Loucy (cell line): Measurements from ENCODE around the gene GULP1.

Experiments
- CTCF ChIP-seq: fragments of 200-600 bp; sonication (generic); conservative IDR thresholded peaks from 2 replicates; pipeline ENCODE4 v1.5.1; 2014; ENCODE audit warnings: mild to moderate bottlenecking, antibody characterized with exemption, low read length
- EZH2phosphoT487 ChIP-seq: fragments of 200-600 bp; IDR thresholded peaks from 2 replicates; pipeline ENCODE4 v1.6.1; 2018; ENCODE audit warnings: antibody characterized with exemption, mild to moderate bottlenecking, moderate library complexity, borderline replicate concordance

GRCh38 chr2:188345426-188345825 is 53.8 kb downstream of the GULP1 start:
- no peak for TF ChIP-seq CTCF
- no peak for TF ChIP-seq EZH2phosphoT487
